ENCODE measurements around the gene PAN3.

The PAN3 gene

GRCh38 chr13:28248080-28248479 is 109.7 kb downstream of the PAN3 start:
- H3K27me3 Mint-ChIP-seq = no peaks in the 10 kb centered on the region
- peak overlapping the region; percentile 61 for H3K27ac Mint-ChIP-seq (ENCODE audit: low read depth)
- no peaks in the 10 kb centered on the region for H3K9me3 Mint-ChIP-seq
- DNase-seq (ENCODE audit: low spot score in 2 of 2) = no peak
- H3K4me1 Mint-ChIP-seq = peaks cover 64% of the 10 kb centered on the region
- ATAC-seq (replicated peaks; ENCODE audit: extremely low read depth, poor library complexity, severe bottlenecking) = no peak
- peaks cover 23% of the 10 kb centered on the region for H3K36me3 Mint-ChIP-seq (ENCODE audit: insufficient read depth)
- no peak overlapping the region for H3K4me3 Mint-ChIP-seq

GRCh38 chr13:28250542-28250941 is 112.2 kb downstream of the PAN3 start:
- Mint-ChIP-seq H3K27me3 (no peaks in the 10 kb centered on the region), H3K4me1 (peaks cover 74% of the 10 kb centered on the region), H3K36me3 (ENCODE audit: insufficient read depth) (peaks cover 21% of the 10 kb centered on the region), H3K9me3 (no peaks in the 10 kb centered on the region), H3K27ac (ENCODE audit: low read depth) (no peak overlapping the region), H3K4me3 (no peak overlapping the region)
- ATAC-seq (replicated peaks; ENCODE audit: extremely low read depth, poor library complexity, severe bottlenecking) (no peak), DNase-seq (ENCODE audit: low spot score in 2 of 2) (no peak)

DNA sequence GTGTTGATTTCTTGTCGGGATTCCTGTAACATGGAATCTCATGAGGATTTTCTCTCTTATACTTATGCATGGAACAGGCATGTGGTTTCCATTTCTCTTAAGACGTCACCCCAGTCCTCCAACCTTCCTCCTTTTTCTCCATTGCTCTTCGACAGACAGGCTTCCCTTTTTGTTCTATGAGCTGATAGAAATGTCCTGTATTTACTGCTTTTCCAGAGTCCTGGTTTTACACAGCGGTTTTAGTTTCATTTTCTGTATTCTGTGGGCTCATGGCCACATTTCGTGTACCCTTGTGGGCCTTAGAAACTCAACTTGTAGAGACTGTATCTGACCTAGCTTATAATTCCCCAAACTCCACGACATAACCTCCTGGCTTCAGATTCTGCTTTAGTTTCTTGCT is 113.1 kb downstream of the PAN3 start:
- Mint-ChIP-seq H3K27ac (ENCODE audit: low read depth) (no peak overlapping the region), H3K4me3 (no peak overlapping the region), H3K27me3 (no peaks in the 10 kb centered on the region), H3K4me1 (peaks cover 65% of the 10 kb centered on the region), H3K9me3 (no peaks in the 10 kb centered on the region), H3K36me3 (ENCODE audit: insufficient read depth) (peaks cover 24% of the 10 kb centered on the region)
- no peak for DNase-seq (ENCODE audit: low spot score in 2 of 2)
- ATAC-seq (replicated peaks; ENCODE audit: extremely low read depth, poor library complexity, severe bottlenecking) = no peak

GRCh38 chr13:28252547-28252946 is 114.2 kb downstream of the PAN3 start:
- Mint-ChIP-seq H3K36me3 (ENCODE audit: insufficient read depth) (peaks cover 30% of the 10 kb centered on the region), H3K4me1 (peaks cover 61% of the 10 kb centered on the region), H3K27ac (ENCODE audit: low read depth) (no peak overlapping the region), H3K27me3 (no peaks in the 10 kb centered on the region), H3K4me3 (no peak overlapping the region), H3K9me3 (no peaks in the 10 kb centered on the region)
- DNase-seq (ENCODE audit: low spot score in 2 of 2) (no peak), ATAC-seq (replicated peaks; ENCODE audit: extremely low read depth, poor library complexity, severe bottlenecking) (no peak)

DNA sequence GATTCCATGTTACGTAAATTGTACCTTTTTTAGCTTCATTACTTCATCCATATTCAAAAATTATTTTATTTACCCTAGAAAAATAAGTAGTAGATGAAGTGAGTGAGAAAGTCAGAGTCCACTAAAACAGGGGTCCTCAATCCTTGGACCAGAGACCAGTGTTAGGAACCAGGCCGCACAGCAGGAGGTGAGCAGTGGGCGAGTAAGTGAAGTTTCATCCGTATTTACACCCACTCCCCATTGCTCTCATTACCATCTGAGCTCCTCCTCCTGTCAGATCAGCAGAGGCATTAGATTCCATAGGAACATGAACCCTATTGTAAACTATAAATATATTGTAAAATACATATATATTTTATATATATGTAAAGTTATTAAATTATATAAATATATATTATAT is 119.0 kb downstream of the PAN3 start:
- ATAC-seq (replicated peaks; ENCODE audit: extremely low read depth, poor library complexity, severe bottlenecking) = no peak
- peaks cover 46% of the 10 kb centered on the region for H3K36me3 Mint-ChIP-seq (ENCODE audit: insufficient read depth)
- H3K27me3 Mint-ChIP-seq = no peaks in the 10 kb centered on the region
- H3K4me3 Mint-ChIP-seq = no peak overlapping the region
- no peak overlapping the region for H3K27ac Mint-ChIP-seq (ENCODE audit: low read depth)
- H3K4me1 Mint-ChIP-seq = peaks cover 24% of the 10 kb centered on the region
- no peaks in the 10 kb centered on the region for H3K9me3 Mint-ChIP-seq
- DNase-seq (ENCODE audit: low spot score in 2 of 2) = no peak

DNA sequence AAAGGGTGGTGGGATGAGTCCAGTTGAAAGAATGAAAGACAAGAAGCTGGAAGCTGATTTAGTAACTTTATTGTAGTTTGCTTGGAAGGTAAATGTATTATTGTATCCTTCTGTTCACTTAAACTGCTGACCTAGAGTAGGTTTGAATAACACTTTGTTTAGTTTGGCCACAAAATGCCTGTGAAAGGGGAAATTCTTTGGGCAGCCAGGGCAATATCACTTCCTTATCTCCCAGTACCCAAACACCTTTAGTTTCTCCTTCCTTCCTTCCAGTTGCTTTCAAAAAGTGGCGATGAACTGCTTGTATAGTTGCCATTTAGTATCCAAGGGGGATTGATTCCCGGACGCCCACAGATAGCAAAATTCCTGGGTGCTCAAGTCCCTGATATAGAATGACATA is 120.1 kb downstream of the PAN3 start:
- ATAC-seq (replicated peaks; ENCODE audit: extremely low read depth, poor library complexity, severe bottlenecking) (no peak), DNase-seq (ENCODE audit: low spot score in 2 of 2) (no peak)
- Mint-ChIP-seq H3K27me3 (no peaks in the 10 kb centered on the region), H3K9me3 (no peaks in the 10 kb centered on the region), H3K4me3 (no peak overlapping the region), H3K36me3 (ENCODE audit: insufficient read depth) (peaks cover 53% of the 10 kb centered on the region), H3K4me1 (peaks cover 16% of the 10 kb centered on the region), H3K27ac (ENCODE audit: low read depth) (peak overlapping the region; percentile 74)

- H3K9me3 Mint-ChIP-seq = no peaks in the 10 kb centered on the region
- H3K4me1 Mint-ChIP-seq = peaks cover 9% of the 10 kb centered on the region
- H3K27ac Mint-ChIP-seq (ENCODE audit: low read depth) = no peak overlapping the region
- no peak overlapping the region for H3K4me3 Mint-ChIP-seq
- H3K27me3 Mint-ChIP-seq = no peaks in the 10 kb centered on the region
- DNase-seq (ENCODE audit: low spot score in 2 of 2) = no peak
- peaks cover 38% of the 10 kb centered on the region for H3K36me3 Mint-ChIP-seq (ENCODE audit: insufficient read depth)
- ATAC-seq (replicated peaks; ENCODE audit: extremely low read depth, poor library complexity, severe bottlenecking) = no peak
These were observed 129.2 kb downstream of the PAN3 start for GRCh38 chr13:28267497-28267896.

GRCh38 chr13:28268800-28269223 is 130.5 kb downstream of the PAN3 start:
- ATAC-seq (replicated peaks; ENCODE audit: extremely low read depth, poor library complexity, severe bottlenecking) (peak; percentile 94), DNase-seq (ENCODE audit: low spot score in 2 of 2) (no peak)
- H3K27me3 Mint-ChIP-seq = no peaks in the 10 kb centered on the region
- peaks cover 33% of the 10 kb centered on the region for H3K36me3 Mint-ChIP-seq (ENCODE audit: insufficient read depth)
- H3K4me1 Mint-ChIP-seq = peaks cover 9% of the 10 kb centered on the region
- H3K4me3 Mint-ChIP-seq = no peak overlapping the region
- no peaks in the 10 kb centered on the region for H3K9me3 Mint-ChIP-seq
- peak overlapping the region; percentile 65 for H3K27ac Mint-ChIP-seq (ENCODE audit: low read depth)

DNA sequence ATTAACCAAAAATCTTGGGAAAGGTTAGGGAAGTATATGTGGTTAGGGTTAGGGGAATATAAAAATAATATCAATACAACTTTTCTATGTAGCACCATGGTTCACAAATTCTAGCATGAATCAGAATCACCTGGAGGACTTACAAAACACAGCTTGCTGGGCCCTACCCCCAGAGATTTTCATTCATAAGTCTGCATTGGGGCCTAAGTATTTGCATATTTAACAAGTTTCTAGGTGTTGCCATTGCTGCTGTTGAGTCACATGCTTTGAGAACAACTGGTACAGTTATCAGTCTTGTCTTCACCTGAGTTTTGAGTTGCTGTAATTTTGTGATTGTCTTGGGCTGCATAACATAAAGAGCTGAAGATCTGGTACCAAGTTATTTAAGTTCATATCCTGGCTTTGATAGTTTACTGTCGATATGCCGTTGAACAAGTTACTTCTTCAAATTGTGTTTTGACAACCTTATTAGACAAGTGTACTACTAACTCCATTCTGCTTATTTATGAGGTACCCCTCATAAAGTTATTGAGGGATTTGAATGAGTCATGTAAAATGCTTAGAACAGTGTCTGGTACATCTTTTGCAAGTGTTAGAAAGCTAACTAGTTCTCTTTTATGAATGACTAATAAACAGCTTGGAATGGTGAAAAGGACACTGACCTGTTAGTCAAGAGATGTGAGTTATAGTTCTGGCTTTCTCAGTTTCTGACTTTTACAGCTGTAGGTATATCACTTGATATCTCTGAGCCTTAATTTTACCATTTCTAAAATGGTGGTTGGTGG is 132.9 kb downstream of the PAN3 start:
- H3K4me3 Mint-ChIP-seq = no peak overlapping the region
- H3K36me3 Mint-ChIP-seq (ENCODE audit: insufficient read depth) = peaks cover 45% of the 10 kb centered on the region
- no peaks in the 10 kb centered on the region for H3K27me3 Mint-ChIP-seq
- H3K27ac Mint-ChIP-seq (ENCODE audit: low read depth) = no peak overlapping the region
- ATAC-seq (replicated peaks; ENCODE audit: extremely low read depth, poor library complexity, severe bottlenecking) (no peak), DNase-seq (ENCODE audit: low spot score in 2 of 2) (no peak)
- peaks cover 9% of the 10 kb centered on the region for H3K4me1 Mint-ChIP-seq
- H3K9me3 Mint-ChIP-seq = no peaks in the 10 kb centered on the region

- H3K4me1 Mint-ChIP-seq = no peaks in the 10 kb centered on the region
- H3K36me3 Mint-ChIP-seq (ENCODE audit: insufficient read depth) = peaks cover 39% of the 10 kb centered on the region
- no peak overlapping the region for H3K4me3 Mint-ChIP-seq
- H3K9me3 Mint-ChIP-seq = no peaks in the 10 kb centered on the region
- no peak overlapping the region for H3K27ac Mint-ChIP-seq (ENCODE audit: low read depth)
- ATAC-seq (replicated peaks; ENCODE audit: extremely low read depth, poor library complexity, severe bottlenecking) (no peak), DNase-seq (ENCODE audit: low spot score in 2 of 2) (no peak)
- H3K27me3 Mint-ChIP-seq = no peaks in the 10 kb centered on the region
These were observed 135.6 kb downstream of the PAN3 start for GRCh38 chr13:28273919-28274318.

- H3K4me3 Mint-ChIP-seq = no peak overlapping the region
- H3K9me3 Mint-ChIP-seq = no peaks in the 10 kb centered on the region
- DNase-seq (ENCODE audit: low spot score in 2 of 2) (no peak), ATAC-seq (replicated peaks; ENCODE audit: extremely low read depth, poor library complexity, severe bottlenecking) (no peak)
- no peaks in the 10 kb centered on the region for H3K27me3 Mint-ChIP-seq
- peaks cover 7% of the 10 kb centered on the region for H3K4me1 Mint-ChIP-seq
- no peak overlapping the region for H3K27ac Mint-ChIP-seq (ENCODE audit: low read depth)
- peaks cover 64% of the 10 kb centered on the region for H3K36me3 Mint-ChIP-seq (ENCODE audit: insufficient read depth)
These were observed 144.1 kb downstream of the PAN3 start for GRCh38 chr13:28282451-28282850.

GRCh38 chr13:28283600-28283999 is 145.3 kb downstream of the PAN3 start:
- no peak overlapping the region for H3K4me3 Mint-ChIP-seq
- ATAC-seq (replicated peaks; ENCODE audit: extremely low read depth, poor library complexity, severe bottlenecking) (no peak), DNase-seq (ENCODE audit: low spot score in 2 of 2) (no peak)
- peaks cover 7% of the 10 kb centered on the region for H3K4me1 Mint-ChIP-seq
- H3K27ac Mint-ChIP-seq (ENCODE audit: low read depth) = no peak overlapping the region
- H3K27me3 Mint-ChIP-seq = no peaks in the 10 kb centered on the region
- H3K36me3 Mint-ChIP-seq (ENCODE audit: insufficient read depth) = peaks cover 62% of the 10 kb centered on the region
- H3K9me3 Mint-ChIP-seq = no peaks in the 10 kb centered on the region

- Mint-ChIP-seq H3K9me3 (no peaks in the 10 kb centered on the region), H3K4me3 (no peak overlapping the region), H3K36me3 (ENCODE audit: insufficient read depth) (peaks cover 60% of the 10 kb centered on the region), H3K4me1 (peaks cover 7% of the 10 kb centered on the region), H3K27me3 (no peaks in the 10 kb centered on the region), H3K27ac (ENCODE audit: low read depth) (no peak overlapping the region)
- DNase-seq (ENCODE audit: low spot score in 2 of 2) = no peak
- ATAC-seq (replicated peaks; ENCODE audit: extremely low read depth, poor library complexity, severe bottlenecking) = no peak
These were observed 147.9 kb downstream of the PAN3 start for GRCh38 chr13:28286263-28286662.

Data from central memory CD8-positive, alpha-beta T cell (primary cell).